GM23338 (cell line): Measurements from ENCODE around the gene TM4SF5.

Experiments
- CREB1 ChIP-seq: fragments of 250-450 bp; sonication (Bioruptor Pico); IDR thresholded peaks from 2 replicates; pipeline ENCODE4 v1.5.0; 2020; ENCODE audit warnings: low read depth, mild to moderate bottlenecking, moderate library complexity
- CTCF ChIP-seq, 2 experiments: fragments of 200-600 bp in 1 of 2; sonication (generic) in 1 of 2; conservative IDR thresholded peaks; 2 replicates each; pipeline versions ENCODE4 v1.5.1 to v1.6.1; 2016 to 2017; ENCODE audit warnings: antibody characterized with exemption in 2 of 2, low read depth in 2 of 2, mild to moderate bottlenecking in 2 of 2, moderate library complexity in 1 of 2
- EZH2 ChIP-seq: fragments of 200-600 bp; sonication (generic); IDR thresholded peaks from one replicate; pipeline ENCODE4 v1.8.0; 2017; ENCODE audit warnings: antibody characterized with exemption, mild to moderate bottlenecking, low read depth; ENCODE audit not compliant: unreplicated experiment
- EZH2phosphoT487 ChIP-seq: fragments of 200-600 bp; sonication (generic); IDR thresholded peaks from one replicate; pipeline ENCODE4 v1.8.1; 2018; ENCODE audit warnings: antibody characterized with exemption; ENCODE audit not compliant: unreplicated experiment
- JUNB ChIP-seq: IDR thresholded peaks from one replicate; pipeline ENCODE4 v1.6.1; 2016; ENCODE audit warnings: antibody characterized with exemption; ENCODE audit not compliant: unreplicated experiment
- NANOG ChIP-seq: IDR thresholded peaks from 2 replicates; pipeline ENCODE4 v1.6.1; 2016; ENCODE audit warnings: antibody characterized with exemption, borderline replicate concordance
- POLR2AphosphoS5 ChIP-seq: IDR thresholded peaks from 2 replicates; pipeline ENCODE4 v1.6.1; 2016; ENCODE audit warnings: antibody characterized with exemption, low read depth
- REST ChIP-seq: IDR thresholded peaks from one replicate; pipeline ENCODE4 v1.6.1; 2018; ENCODE audit warnings: antibody characterized with exemption; ENCODE audit not compliant: unreplicated experiment
- ZNF331 ChIP-seq: fragments of 250-450 bp; sonication (Bioruptor Pico); IDR thresholded peaks from 2 replicates; pipeline ENCODE4 v1.5.0; 2020; ENCODE audit warnings: low read depth, mild to moderate bottlenecking, moderate library complexity
- TF ChIP-seq, protein P1 (sequence below): fragments of 250-450 bp; sonication (Bioruptor Pico); IDR thresholded peaks from 2 replicates; pipeline ENCODE4 v1.5.0; 2020; ENCODE audit warnings: mild to moderate bottlenecking, moderate library complexity
- TF ChIP-seq, protein P2 (sequence below): IDR thresholded peaks from 2 replicates; pipeline ENCODE4 v1.6.1; 2016; ENCODE audit warnings: antibody characterized with exemption

DNA sequence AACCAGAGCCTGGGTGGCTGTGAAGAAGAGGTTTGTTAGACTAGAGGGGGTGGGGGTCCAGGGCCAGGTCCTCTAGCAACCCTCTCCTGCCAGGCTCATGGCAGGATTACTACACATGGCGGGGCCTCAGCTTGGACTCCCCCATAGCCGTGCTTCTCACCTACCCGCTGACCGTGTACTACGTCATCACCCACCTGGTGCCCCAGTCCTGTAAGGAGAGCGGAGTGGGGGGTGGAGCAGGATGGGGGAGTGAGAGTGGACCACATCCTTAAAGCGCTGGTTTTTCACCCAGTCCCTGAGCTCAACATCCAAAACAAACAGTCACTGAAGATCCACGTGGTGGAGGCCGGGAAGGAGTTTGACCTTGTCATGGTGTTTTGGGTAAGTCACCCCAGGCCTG lies 27.8 kb upstream of the TM4SF5 start:
- no peak for TF ChIP-seq POLR2AphosphoS5
- no peak for TF ChIP-seq EZH2
- no peak for TF ChIP-seq CTCF (conservative IDR thresholded peaks at IDR 0.05; ENCODE audit: low read depth in 2 of 2)
- TF ChIP-seq, protein P1, sequence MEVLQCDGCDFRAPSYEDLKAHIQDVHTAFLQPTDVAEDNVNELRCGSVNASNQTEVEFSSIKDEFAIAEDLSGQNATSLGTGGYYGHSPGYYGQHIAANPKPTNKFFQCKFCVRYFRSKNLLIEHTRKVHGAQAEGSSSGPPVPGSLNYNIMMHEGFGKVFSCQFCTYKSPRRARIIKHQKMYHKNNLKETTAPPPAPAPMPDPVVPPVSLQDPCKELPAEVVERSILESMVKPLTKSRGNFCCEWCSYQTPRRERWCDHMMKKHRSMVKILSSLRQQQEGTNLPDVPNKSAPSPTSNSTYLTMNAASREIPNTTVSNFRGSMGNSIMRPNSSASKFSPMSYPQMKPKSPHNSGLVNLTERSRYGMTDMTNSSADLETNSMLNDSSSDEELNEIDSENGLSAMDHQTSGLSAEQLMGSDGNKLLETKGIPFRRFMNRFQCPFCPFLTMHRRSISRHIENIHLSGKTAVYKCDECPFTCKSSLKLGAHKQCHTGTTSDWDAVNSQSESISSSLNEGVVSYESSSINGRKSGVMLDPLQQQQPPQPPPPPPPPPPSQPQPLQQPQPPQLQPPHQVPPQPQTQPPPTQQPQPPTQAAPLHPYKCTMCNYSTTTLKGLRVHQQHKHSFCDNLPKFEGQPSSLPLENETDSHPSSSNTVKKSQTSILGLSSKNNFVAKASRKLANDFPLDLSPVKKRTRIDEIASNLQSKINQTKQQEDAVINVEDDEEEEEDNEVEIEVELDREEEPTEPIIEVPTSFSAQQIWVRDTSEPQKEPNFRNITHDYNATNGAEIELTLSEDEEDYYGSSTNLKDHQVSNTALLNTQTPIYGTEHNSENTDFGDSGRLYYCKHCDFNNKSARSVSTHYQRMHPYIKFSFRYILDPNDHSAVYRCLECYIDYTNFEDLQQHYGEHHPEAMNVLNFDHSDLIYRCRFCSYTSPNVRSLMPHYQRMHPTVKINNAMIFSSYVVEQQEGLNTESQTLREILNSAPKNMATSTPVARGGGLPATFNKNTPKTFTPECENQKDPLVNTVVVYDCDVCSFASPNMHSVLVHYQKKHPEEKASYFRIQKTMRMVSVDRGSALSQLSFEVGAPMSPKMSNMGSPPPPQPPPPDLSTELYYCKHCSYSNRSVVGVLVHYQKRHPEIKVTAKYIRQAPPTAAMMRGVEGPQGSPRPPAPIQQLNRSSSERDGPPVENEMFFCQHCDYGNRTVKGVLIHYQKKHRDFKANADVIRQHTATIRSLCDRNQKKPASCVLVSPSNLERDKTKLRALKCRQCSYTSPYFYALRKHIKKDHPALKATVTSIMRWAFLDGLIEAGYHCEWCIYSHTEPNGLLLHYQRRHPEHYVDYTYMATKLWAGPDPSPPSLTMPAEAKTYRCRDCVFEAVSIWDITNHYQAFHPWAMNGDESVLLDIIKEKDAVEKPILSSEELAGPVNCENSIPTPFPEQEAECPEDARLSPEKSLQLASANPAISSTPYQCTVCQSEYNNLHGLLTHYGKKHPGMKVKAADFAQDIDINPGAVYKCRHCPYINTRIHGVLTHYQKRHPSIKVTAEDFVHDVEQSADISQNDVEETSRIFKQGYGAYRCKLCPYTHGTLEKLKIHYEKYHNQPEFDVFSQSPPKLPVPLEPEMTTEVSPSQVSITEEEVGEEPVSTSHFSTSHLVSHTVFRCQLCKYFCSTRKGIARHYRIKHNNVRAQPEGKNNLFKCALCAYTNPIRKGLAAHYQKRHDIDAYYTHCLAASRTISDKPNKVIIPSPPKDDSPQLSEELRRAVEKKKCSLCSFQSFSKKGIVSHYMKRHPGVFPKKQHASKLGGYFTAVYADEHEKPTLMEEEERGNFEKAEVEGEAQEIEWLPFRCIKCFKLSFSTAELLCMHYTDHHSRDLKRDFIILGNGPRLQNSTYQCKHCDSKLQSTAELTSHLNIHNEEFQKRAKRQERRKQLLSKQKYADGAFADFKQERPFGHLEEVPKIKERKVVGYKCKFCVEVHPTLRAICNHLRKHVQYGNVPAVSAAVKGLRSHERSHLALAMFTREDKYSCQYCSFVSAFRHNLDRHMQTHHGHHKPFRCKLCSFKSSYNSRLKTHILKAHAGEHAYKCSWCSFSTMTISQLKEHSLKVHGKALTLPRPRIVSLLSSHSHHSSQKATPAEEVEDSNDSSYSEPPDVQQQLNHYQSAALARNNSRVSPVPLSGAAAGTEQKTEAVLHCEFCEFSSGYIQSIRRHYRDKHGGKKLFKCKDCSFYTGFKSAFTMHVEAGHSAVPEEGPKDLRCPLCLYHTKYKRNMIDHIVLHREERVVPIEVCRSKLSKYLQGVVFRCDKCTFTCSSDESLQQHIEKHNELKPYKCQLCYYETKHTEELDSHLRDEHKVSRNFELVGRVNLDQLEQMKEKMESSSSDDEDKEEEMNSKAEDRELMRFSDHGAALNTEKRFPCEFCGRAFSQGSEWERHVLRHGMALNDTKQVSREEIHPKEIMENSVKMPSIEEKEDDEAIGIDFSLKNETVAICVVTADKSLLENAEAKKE, result no peak
- TF ChIP-seq REST, result no peak
- TF ChIP-seq CREB1, result no peak
- TF ChIP-seq EZH2phosphoT487, result no peak
- TF ChIP-seq, protein P2, sequence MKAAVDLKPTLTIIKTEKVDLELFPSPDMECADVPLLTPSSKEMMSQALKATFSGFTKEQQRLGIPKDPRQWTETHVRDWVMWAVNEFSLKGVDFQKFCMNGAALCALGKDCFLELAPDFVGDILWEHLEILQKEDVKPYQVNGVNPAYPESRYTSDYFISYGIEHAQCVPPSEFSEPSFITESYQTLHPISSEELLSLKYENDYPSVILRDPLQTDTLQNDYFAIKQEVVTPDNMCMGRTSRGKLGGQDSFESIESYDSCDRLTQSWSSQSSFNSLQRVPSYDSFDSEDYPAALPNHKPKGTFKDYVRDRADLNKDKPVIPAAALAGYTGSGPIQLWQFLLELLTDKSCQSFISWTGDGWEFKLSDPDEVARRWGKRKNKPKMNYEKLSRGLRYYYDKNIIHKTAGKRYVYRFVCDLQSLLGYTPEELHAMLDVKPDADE, result no peak
- no peak for TF ChIP-seq NANOG
- no peak for TF ChIP-seq JUNB
- no peak for TF ChIP-seq ZNF331
